ENCODE measurements around the gene VPS54.
"Not testable (repeated sequence)": the region's sequence is repeated elsewhere in the genome, so short reads cannot be mapped to it uniquely, and the experiment has no call there.

Gene VPS54

DNA sequence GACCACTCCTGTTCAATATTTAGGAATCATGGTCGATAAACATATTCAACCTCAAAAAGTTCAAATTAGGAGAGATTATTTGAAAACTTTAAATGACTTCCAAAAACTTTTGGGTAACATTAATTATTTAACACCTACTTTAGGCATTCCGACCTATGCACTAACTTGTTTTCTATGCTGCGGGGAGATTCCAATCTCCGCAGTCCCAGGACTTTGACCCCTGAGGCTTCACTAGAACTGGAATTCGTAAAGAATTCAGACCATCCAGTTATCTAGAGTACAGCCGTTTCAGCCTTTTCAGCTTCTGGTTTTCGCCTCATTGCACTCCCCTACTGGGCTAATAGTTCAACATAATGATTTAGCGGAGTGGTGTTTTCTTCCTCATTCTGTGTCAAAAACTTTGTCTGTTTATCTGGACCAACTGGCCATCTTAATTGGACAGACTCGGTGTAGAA is 26.1 kb downstream of the VPS54 start:
- not testable (repeated sequence) for DNase-seq

DNA sequence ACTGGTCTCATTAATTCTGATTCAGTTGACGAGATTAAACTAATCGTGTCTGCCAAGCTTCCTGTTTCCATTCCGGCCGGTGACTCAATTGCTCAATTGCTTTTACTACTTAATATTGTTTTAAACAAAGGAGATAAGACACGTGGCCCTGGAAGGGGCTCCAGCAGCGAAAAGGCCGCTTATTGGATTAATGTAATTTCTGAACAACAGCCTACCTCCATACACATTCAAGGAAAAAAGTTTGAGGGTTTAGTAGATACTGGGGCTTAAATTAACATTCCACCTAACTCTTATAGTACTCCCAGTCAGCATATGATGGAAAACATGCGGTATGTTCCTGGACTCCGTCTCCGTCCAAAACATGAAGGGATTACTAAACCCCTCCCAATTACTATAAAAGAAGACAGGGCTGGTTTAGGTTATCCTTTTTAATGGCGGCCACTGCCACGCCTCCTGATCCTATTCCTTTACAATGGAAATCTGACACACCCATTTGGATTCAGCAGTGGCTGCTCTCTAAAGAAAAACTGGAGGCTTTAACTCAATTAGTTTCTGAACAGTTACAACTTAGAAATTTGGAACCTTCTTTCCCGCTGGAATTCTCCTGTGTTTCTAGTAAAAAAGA is 27.1 kb downstream of the VPS54 start:
- no peak for DNase-seq

DNA sequence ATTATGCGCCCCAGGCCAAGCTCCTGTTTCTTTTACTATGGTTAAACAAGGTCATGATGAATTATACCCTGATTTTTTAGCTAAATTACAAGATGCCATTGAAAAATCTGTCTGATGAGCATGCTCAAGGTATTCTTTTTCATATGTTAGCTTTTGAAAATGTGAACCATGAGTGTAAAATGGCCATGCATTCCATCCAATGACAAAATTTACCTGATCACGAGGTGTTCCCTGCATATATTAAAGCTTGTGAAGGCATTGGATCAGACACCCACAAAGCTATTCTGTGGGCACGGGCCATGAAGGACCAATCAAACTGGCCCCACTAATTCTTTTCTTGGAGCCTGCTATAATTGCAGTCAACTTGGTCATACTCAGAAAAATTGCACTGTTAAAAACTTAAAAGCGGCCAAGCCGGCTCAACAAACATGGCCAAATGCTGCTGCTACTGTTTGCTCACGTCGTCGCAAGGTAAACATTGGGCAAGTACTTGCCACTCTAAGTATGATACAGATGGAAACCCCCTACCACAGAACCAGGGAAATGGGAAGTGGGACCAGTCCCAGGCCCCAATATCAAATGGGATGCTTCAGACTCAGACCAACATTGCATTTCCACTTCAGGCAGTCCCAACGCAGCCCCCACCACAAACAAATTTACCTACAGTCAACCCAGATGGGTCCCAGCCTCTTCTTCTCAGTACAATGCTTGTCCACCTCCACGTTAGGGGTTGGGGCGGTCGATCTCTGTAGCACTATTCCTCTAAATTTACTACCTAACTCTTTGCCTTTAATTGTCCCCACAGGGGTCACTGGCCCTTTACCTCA is 27.8 kb downstream of the VPS54 start:
- DNase-seq: not testable (repeated sequence)

DNA sequence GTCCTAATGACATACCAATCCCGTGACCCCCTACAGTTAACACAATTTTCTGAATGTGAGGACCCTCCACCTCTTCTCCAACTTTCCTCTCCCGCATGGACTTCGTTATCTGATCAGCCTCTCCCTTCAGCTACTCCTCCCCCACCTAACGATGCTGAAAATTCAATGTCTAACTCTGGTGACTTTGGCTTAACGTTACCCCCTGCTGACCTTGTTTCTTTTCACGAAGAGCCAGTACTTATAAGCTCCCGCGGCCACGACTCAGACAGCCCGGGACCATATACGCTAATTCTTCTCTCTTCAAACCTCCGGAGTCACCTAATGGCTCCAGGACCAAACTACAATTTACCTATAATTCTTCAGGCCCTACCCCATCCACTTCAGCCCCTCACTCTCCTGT is 29.2 kb downstream of the VPS54 start:
- DNase-seq: no peak

DNA sequence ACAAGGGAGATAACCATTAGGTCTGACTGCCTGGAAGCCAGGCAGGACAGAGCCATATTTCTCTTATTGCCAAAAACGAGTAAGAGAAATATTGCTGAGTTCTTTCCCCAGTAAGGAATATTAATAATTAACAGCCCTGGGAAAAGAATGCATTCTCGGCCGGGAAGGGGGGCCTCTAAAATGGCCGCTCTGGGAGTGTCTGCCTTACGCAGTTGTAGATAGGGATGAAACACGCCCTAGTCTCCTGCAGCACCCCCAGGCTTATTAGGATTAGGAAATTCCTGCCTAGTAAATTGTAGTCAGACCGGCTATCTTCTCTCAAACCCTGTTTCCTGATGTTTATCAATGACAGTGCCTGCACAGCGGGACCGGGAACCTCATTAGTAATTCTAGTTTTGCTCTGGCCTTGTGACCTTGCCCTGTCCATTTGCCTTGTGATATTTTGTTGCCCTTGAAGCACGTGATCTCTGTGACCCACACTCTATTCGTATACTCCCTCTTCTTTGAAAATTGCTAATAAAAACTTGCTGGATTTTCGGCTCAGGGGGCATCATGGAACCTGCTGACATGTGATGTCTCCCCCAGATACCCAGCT is 30.3 kb downstream of the VPS54 start:
- not testable (repeated sequence) for DNase-seq

DNA sequence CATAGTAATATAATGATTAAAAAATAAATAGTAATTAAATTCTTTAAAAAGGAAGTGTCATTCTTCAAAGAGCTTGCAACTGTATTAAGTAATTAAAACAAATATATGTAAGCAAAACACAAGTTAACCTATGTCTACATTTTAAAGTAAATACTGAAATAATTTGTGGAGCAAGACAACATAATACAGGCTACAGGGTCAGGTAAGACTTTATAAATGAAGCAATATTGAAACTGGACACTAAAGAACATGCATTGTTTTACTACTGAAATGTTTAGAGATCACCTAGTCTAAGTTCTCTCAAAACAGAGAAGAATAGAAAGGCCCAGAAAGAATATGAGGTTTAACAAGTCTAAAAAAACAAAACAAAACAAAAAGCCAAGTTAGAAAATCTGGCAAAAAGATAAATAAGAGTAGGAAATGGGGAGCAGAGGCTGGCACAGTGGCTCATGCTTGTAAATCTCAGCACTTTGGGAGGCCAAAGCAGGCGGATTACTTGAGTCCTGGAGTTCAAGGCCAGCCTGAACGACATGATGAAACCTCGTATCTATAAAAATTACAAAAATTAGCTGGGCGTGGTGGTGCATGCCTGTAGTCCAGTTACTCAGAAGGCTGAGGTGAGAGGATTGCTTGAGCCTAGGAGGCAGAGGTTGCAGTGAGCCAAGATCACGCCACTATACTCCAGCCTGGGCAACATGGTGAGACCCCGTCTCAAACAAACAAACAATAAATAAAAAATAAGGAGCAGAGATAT is 34.4 kb downstream of the VPS54 start:
- no peak for DNase-seq

DNA sequence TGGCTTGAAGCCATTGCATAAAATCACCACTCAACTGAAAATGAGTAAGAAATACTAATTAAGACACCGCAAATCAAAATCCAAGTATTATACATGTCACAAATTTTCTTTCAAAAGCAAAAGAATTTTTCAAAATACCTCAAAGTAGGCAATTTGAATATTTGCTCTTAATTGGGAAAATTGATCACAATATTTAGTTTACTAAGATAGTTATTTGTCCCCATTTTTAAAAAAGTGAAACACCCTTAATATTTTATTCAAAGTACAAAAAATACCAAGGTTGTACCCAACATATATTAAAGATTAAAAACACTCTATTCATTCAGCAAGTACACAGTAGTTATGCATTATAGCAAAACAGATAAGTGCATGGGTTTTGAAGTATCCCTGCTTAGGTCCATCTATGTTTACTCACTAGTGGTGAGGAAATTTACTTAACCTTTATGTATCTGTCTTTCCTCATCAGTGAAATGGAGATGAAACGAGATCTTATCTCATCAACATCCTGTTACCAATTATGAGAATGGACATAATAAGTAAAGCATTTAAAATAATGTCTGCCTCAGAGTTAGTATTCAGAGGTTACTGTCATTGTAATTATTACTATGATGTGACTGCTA is 35.1 kb downstream of the VPS54 start:
- no peak for DNase-seq

DNA sequence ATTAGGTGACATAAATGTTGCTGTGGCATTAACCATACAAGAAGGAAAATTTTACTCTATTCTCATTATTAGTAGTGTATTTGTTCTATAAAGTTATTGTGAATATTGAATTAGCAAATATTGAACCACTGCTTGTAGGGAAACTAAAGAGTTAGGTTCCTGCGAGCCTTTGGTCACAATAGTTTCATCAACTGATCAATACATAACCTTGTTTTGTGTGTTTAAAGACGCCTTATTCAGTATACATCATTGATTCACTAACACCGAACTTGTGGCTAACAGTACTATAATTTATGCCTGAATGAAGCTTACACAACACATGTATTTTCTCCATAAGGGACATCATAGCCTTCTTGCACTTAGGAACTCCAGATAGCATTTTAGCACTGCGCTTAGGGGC is 36.9 kb downstream of the VPS54 start:
- DNase-seq: no peak

DNA sequence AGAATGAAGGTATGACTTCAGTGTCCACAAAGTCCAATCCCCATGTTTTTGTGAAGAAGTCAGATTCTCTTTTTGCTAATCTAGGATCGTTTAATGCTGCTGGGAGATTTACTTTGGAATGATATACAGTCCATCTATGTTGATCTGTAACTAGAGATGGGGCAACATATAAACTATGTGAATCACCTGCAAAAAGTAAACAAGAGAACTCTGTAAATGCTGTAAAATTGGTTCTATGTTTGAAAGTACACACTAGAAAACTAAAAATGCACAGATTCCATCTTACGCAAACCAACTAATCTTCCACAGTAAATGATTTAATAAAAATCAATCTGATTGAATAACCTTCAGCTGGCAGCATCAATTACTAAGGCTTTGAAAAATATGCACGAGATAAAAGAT is 37.5 kb downstream of the VPS54 start:
- no peak for DNase-seq

DNA sequence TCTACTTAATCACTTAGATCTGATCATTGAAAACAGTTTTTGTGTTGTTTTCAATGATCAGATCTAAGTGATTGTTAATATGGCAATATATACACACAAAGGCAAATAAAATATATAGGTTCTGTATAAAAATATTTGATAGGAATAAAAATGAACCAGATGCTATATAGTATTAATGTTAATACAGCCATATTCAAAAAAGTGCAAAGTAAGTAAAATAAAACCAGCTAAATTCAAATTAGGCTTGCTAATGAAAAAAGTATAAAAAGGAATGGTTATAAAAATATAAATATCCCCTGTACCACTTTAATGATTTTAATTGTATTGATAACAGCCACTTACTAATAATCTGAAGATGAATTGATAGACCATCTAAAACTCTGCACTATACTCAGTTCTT is 38.4 kb downstream of the VPS54 start:
- DNase-seq: no peak

DNA sequence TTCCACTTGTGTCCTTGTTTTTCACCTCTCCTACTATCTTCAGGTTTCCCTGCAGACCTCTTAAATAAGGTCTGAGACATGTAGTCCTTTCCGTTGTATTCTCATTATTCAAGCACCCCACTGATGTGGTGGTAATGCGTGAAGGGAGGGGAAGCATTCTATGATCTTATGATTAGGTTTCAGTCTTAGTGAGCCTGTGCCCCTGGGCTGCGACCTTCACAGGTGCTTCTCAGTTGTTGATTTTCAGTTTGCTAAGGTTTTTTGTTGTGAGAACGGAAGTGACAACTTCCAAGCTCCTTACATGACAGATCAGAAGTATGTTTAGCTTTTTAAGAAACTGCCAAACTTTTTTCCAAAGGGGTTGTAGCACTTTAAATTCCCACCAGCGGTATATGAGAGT is 41.3 kb downstream of the VPS54 start:
- no peak for DNase-seq

DNA sequence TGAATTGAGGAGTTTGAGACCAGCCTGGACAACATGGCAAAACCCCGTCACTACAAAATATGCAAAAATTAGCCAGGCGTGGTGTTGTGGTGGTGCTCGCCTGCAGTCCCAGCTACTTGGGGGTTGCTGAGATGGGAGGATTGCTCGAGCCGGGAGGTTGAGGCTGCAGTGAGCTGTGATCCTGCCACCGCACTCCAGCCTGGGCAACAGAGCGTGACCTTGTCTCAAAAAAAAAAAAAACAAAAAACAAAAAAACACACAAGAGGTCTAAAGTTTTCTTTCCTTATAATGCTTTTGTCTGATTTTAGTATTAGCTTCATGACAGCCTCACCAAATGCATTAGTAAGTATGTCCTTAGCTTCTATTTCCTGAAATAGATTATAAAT is 43.1 kb downstream of the VPS54 start:
- DNase-seq: no peak

DNA sequence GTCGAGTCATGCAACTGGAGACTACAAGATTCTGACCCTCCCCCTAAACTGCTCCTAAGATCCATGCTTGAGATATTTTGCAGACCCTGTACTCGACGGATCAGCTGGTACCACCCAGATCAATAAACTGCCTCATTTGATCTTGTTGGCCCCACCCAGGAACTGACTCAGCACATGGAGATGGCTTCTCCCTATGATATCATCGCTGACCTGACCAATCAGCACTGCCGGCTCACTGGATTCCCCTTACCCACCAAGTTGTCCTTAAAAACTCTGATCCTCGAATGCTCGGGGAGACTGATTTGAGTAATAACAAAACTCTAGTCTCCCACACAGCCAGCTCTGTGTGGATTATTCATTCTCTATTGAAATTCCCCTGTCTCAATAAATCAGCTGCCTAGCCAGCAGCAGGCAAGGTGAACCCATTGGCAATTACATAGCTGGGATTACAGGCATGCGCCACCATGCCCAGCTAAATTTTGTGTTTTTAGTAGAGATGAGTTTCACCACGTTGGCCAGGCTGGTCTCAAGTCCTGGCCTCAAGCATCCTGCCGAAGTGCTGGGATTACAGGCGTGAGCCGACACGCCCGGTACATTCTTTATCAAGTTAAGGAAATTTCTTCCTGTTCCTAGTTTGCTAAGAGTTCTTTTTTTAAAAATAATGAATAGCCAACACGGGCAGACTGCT is 43.6 kb downstream of the VPS54 start:
- DNase-seq: no peak

DNA sequence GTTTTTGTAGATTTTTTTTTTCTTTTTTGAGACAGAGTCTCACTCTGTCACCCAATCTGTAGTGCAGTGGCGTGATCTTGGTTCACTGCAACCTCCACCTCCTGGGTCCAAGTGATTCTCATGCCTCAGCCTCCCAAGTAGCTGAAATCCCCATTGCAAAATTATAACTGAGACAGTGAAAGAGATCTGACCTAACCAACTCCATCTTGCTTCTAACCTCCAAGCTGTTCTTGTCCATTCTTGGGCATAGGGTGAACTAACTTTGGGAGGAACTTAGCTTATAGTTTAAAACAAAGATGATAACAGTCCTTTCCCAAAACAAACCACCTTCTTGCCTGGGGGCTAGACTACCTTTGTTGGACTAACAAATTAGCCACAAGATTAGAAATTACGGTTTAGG is 44.2 kb downstream of the VPS54 start:
- not testable (repeated sequence) for DNase-seq

DNA sequence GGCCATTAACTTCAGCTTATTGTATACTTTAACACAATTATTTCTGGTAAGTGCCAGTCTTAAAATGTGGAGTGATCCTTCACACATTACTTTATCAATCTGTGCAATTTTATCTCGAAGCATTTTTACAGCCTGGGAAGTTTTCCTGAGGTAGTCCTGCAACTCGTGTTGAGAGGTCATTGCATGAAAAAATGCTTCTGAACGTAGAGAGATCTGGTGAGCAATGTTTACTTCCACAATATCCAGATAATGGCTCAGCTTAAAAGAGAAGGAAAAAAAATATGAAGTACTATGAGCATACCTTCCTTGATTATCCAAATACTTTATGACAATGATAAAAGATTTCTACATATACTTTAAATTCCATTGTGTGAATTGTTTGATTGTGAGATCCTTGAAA is 57.0 kb downstream of the VPS54 start:
- DNase-seq: no peak

DNA sequence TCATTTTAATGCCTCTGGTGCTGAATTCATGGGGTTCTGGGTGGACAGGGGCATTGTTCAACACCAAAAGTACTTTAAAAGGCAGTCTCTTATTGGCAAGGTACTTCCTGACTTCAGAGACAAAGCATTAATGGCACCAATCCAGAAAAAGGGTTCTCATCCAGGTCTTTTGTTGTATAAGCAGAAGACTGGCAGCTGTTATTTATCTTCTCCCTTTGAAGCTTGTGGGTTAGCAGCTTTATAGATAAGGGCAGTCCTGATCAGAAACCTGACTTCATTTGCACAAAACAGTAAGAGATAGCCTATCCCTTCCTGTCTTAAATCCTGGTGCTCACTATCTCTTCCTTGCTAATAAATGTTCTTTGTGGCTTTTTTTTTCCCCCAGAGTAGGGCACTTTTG is 68.8 kb downstream of the VPS54 start:
- no peak for DNase-seq

DNA sequence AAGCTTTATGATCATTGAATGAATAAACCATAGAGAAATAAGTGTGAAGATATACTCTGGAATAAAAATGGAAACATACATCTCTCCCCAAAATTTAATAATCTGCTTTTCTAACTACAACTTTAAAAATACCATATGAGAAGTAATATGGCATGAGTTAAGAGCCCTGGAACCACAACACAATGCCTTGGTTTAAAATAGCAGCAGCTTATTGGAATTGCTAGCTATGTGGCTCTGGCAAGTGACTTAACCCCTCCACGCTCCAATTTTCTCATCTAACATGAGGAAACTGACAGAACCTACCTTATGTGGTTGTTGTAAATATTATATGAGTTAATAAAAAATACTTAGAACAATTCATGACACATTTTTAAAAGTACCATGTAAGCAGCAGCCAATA is 76.4 kb downstream of the VPS54 start:
- no peak for DNase-seq

DNA sequence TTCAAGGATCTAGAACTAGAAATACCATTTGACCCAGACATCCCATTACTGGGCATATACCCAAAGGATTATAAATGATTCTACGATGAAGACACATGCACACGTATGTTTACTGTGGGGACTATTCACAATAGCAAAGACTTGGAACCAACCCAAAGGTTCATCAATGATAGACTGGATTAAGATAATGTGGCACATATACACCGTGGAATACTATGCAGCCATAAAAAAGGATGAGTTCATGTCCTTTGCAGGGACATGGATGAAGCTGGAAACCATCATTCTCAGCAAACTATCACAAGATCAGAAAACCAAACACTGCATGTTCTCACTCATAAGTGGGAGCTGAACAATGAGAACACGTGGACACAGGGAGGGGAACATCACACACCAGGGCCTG is 87.1 kb downstream of the VPS54 start:
- not testable (repeated sequence) for DNase-seq

DNA sequence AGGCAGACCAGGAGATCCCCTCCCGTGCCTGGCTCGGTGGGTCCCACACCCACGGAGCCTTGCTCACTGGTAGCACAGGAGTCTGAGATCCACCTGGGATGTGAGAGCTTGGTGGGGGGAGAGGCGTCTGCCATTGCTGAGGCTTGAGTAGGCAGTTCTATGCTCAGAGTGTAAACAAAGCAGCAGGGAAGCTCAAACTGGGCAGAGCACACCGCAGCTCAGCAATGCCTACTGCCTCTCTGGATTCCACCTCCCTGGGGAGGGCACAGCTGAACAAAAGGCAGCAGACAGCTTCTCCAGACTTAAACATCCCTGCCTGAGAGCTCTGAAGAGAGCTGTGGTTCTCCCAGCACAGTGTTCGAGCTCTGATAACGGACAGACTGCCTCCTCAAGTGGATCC is 92.4 kb downstream of the VPS54 start:
- DNase-seq: no peak

DNA sequence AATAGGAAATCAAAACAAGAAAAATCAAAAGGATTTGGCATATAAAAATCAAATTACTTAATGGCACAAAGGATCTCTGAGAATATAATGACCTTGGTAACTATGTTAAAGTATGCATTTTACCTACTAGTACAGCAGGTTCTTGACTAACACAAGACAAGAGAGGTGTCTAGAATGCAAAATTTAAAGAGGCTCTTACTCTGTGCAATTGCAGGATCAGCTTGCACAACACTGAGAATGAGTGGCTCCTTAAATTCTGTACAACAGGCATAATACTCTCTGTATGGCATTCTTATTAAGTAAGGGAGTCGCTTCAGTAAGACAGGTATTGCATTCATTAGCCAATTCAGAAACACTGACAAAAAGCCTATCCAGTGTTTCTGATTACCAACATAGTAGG is 104.9 kb downstream of the VPS54 start:
- no peak for DNase-seq

DNA sequence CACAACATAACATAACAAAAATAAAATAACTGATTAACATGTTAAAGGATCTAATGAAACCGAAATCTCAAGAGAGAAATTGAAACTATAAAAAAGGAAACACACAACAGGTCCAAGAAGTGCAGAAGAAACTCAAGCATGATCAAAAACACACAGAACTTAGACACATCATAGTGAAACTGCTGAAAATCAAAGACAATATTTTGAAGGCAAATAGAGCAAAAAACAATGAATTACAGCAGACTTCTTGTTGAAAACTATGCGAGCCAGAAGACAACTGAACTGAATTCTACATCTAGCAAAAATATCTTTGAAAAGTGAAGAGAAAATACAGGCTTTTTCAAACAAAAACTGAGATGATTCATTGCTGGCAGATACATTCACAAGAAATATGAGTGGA is 116.2 kb downstream of the VPS54 start:
- DNase-seq: no peak

DNA sequence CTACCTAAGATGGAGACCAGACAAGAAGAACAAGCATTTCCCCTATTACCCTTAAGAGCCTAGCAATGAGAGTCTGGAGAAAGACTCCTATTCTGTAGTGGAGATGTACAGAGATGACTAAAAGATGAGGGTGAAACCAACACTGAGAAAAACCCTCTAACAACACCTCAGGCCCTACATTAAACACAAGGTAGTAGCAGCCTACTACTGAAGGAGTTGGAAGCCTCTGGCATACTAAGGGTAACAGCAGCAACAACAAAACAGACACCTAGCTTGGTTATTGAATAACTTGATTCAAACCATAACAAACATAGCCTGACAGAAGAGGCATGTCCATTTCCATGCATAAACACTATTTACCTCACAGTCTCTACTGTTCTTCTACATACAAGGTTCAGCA is 117.1 kb downstream of the VPS54 start:
- no peak for DNase-seq
